DND-41 (cell line): ENCODE results near the gene SAPCD1.

Experiments
- CTCF ChIP-seq: IDR thresholded peaks from 2 replicates; pipeline ENCODE4 v1.5.1; 2012; ENCODE audit warnings: borderline replicate concordance, low read length, moderate library complexity, mild to moderate bottlenecking; ENCODE audit not compliant: poor library complexity, severe bottlenecking; ENCODE audit errors: extremely low read depth
- EZH2 ChIP-seq: IDR thresholded peaks from 3 replicates; pipeline ENCODE4 v1.6.1; 2012; ENCODE audit warnings: borderline replicate concordance, low read depth, mild to moderate bottlenecking, moderate library complexity, low read length, inconsistent platforms; ENCODE audit not compliant: severe bottlenecking

GRCh38 chr6:31730631-31731086 is 31.8 kb upstream of the SAPCD1 start:
- TF ChIP-seq CTCF (no peak), EZH2 (no peak)
